Measurements from ENCODE around the gene SBNO2. TPM values are rescaled to one million over a fixed set of nuclear protein-coding genes. Genes with fewer than 3 reads are reported as not detected.

The SBNO2 gene
- total RNA-seq, 1 donor from 2014 or later = 20.9 TPM

DNA sequence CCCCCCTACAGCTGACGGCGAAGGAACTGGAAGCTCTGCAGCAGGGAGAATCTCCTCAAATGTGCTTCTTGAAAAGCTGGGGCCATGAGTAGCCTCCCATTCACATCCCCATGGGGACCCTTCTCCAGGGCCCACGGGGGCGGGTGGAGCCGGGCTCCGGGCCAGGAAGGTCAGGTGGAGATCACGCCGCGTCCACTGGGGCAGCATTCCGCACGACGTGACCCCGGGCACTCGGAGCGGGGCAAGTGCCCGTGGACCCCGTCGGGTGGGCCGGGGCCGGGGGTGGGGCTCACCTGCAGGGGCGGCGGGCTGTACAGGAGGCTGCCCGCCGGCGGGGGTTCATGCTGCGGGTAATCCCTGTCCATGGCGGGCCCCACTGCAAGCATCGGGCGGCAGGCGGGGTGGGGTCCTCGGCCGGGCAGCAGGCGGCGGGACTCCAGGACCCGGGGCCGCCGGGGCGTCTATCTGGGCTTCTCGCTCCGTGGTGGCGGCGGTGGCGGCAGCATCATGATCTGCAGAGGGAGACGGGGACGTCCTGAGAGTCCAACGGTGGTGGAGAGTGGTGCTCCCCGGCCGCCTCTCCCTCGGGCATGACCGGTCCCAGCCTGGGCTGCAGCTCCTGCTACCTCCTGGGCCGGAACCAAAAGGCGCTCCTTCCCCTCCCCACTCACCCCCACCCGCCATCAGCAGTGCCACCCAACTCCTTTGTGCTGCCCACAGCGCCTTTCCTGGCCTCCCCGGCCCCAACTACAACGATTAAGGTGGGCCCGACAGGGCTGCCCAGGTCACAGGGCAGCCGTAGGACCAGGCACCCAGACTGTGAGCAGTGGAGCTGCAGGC is 20.0 kb downstream of the SBNO2 start:
- no peak for DNase-seq

DNA sequence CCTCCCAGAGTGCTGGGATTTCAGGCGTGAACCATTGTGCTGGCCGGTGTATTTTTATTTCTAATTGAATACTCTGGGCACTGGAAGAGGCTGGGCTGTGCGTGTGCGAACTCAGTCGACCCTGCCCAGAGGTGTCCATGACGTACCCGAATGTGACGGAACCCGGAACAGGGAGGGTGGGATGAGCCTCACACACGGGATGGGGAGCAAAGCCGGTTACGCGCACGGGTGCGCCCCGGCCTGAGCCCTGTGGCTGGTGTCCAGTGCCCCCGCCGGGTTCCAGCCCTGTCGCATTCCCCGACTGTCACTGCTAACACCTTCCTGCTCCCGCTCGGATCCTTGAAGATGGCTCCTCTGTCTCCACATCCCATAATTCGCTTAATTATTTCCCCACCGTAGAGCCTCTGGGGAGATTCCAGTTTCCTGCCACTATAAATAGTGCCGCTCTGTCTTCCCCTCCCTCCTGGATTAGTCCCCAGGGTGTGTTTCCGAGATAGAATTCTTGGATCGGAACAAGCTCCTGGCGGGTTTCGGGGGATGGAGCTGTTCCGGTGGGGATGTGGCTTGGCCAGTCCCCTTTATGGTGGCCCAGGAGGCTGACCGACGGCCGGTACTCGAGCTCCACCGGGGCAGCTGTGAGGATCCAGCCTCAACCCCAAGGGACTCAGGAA is 22.0 kb downstream of the SBNO2 start:
- DNase-seq = no peak

GRCh38 chr19:1151037-1151724 is 22.9 kb downstream of the SBNO2 start:
- DNase-seq = no peak

DNA sequence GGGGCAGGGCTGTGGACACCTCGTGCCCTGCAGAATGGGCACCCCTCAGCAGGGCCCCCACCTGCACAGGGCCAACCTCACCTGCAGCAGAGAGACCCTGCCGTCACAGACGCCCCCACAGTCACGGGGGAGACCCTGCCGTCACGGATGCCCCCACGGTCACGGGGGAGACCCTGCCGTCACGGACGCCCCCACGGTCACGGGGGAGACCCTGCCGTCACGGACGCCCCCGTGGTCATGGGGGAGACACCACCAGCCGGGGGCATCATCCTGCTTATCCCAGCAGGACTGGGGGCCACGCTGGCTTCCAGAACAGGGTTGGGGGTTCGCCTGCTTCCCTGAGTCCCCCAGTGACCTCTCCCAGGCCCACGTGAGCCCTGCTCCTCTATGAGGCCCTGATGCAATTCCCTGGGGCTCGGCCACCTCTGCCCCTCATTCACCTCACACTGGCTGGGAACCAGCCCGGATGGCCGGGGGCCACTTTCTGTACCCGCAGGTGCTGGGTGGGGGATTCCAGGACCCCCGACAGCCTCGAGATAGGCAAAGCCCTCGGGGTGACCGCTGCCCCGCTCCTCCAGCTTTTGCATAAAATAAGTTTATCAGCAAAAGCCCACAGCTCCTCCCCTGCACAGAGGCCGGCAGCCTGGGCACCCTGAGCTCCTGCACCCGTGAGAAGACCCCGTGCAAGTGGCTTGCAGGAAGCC is 23.6 kb downstream of the SBNO2 start:
- DNase-seq = no peak

GRCh38 chr19:1149259-1150045 is 24.6 kb downstream of the SBNO2 start:
- DNase-seq = no peak

DNA sequence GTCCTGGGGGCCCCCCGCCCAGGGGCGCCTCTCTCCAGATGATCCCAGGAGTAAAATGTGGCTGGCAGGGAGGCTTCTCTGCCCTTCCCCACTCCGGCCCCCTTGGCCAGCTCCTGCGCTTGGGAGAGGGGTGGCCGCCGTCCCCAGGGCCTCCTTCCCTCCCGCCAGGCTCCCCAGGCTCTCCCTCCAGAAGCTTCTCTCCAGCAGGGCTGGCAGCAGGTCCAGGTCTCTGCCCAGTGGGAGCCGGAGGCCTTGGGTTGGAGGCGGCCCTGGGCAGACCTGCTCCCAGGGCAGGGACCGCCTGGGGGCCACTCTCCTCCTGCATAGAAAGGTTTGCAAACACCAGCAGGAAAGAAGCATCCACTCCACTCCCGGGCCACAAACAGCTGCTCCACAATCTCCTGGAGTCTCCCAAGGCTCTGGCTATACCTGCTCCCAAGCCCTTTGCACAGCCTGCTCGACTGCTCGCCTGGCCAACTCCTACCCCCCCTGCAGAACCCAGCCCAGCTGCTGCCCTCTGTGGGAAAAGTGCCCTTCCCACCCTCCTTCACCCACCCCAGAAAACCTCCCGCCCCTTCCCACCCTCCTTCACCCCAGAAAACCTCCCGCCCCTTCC is 26.0 kb downstream of the SBNO2 start:
- no peak for DNase-seq

DNA sequence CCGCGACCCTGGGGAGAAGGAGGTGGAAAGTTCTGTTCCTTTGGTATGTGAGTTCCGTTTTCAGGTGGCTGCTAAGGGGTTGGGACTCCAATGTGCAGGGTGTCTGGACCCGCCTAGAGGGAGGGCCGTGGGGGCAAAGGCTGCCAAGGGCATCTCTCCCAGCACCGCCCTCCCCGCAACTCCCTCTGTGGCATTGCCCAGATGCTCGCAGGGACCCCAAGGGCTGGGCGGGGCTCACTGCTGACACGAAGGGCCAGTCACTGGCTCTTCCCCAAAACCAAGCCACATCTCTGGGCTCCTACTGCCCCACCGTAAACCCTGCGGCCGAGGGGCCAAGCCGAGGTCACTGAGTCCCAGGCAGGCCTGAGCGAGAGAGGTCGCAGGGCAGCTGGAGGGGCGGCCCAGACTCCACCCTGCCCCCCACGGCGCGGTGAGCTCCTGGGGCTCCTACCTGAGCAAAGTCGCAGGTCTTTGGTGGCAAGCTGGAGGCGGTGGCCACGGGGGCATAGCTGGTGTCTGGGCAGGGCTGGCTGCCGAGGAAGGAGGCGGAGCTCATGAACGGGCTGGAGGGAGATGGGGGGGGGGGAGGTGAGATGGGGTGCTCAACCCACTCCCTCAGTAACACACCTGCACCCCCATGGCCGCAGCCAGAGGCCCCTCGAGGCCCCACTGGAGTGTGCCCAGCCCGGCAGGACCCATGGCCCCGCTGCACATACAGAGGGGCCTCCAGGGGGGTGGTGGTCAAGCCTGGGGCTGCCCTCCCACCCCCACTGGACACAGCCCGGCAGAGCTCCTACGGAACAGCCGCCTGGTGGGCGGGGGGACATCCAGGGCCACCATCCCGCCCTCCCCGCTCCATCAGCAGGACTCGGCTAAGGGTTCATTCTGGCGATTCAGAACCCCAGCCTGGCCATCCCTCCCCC is 26.9 kb downstream of the SBNO2 start:
- DNase-seq = no peak

GRCh38 chr19:1146412-1146699 is 27.7 kb downstream of the SBNO2 start:
- DNase-seq = no peak

GRCh38 chr19:1145635-1146411 is 28.2 kb downstream of the SBNO2 start:
- DNase-seq = no peak

GRCh38 chr19:1144741-1145140 is 29.3 kb downstream of the SBNO2 start:
- DNase-seq = no peak

GRCh38 chr19:1143828-1144399 is 30.2 kb downstream of the SBNO2 start:
- no peak for DNase-seq

DNA sequence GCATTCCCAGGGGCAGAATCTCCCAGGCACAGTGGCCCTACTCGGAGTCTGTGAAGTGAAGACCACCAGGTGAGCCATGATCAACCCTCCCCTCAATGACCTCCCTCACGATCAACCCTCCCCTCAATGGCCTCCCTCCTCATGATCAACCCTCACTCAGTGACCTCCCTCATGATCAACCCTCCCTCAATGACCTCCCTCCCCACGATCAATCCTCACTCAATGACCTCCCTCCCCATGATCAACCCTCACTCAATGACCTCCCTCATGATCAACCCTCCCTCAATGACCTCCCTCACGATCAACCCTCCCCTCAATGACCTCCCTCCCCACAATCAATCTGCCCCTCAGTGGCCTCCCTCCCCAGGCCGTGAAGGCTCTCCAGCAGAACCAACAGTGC is 32.1 kb downstream of the SBNO2 start:
- no peak for DNase-seq

- DNase-seq = no peak
These were observed 33.6 kb downstream of the SBNO2 start for GRCh38 chr19:1140272-1141027.

GRCh38 chr19:1139126-1139525 is 34.9 kb downstream of the SBNO2 start:
- no peak for DNase-seq

DNA sequence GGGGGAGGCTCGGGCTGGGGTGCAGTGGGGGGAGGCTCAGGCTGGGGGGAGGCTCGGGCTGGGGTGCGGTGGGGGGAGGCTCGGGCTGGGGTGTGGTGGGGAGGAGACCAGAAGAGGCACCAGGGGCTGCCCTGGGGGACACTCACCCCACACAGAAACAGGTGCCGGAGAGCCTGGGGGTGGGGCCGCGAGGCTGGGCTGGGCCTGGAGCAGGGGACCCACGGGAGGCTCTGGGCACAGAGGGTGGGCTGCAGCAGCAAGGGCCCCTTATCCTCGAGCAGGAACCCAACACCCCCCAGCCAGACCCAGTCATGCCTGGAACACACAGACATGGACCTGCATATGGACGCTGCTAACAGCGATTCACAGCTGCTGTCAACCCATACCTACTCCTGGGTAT is 35.9 kb downstream of the SBNO2 start:
- DNase-seq = no peak

- peak; percentile 59 for DNase-seq
These were observed 37.3 kb downstream of the SBNO2 start for GRCh38 chr19:1136621-1137317.

DNA sequence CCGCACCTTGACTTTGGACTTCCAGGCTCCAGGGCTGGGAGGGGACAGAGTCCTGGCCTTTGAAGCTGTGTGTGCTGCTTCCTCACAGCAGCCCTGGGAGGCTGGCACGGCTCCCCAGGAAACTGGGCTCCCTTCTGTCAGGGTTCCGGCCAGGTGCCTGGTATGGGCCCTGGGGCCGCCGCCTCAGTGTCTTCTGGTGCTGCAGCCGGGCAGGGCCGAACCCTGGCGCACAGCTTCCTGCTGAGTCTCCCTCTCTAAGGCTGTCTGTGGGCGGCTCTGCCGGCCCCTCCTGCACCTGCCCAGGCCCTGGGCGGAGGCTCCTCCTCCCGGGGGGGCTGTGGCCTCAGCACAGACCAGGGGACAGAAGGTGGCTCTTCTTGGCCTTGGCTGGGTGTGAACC is 37.9 kb downstream of the SBNO2 start:
- DNase-seq = no peak

DNA sequence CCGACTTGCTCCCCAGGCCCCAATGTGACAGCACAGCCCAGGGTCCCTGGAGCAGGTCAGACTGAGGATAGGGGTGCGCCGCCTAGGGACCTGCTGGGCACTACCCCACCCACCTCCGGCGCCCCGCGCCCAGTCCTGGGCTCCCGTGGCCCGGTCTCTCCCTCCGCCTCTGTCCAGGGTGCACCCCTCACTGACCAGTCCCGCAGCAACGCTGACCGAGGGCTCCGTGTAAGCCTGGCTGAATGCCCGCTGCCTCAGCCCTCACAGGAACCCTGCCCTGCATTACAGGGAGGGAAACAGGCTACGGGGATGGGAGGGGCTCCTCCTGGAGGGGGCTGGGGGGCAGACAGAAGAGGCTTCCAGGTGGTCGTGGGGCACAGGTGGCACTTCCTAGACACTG is 38.6 kb downstream of the SBNO2 start:
- DNase-seq = no peak
